AML-193 (cell line): ENCODE data around the gene CTBP2.

ENCODE experiments used
- DNase-seq, 2 experiments: peaks; one replicate each; lab custom pipeline; 2025; lab: John Stamatoyannopoulos, UW

The CTBP2 gene

DNA sequence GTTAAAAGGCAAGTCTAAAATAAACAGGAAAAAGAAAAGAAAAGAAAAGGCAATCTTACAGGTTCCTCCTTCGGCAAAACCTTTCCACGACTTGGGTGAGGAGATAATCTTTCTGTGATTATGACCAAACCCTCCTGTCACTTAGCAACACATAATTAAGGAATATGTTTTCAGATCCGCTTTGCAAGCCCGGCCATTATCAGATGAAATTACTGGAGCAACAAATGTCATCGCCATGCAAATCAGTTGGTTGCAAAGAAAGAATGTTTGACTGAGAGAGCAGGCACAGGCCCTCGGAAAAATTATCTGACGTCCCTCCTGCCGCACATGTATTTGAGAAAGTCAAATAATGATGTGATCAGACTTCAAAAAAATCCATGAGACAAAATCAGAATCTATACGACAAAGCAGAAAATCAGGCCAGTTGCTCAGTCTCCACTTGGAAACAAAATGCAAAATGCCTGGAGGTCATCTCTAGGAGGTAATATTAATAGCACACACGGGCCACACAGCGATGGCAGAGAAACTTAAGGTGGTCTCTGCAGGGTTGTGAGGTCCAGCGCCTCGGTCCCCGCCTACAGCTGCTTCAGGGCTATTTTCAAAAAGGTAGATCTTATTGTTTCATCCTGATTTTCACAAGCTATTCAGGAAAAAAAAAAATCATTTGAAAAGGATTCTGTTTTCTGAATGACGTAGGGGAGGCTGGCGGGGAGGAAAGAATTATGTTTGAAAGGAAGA lies 135.7 kb downstream of the CTBP2 start:
- DNase-seq = no peak

DNA sequence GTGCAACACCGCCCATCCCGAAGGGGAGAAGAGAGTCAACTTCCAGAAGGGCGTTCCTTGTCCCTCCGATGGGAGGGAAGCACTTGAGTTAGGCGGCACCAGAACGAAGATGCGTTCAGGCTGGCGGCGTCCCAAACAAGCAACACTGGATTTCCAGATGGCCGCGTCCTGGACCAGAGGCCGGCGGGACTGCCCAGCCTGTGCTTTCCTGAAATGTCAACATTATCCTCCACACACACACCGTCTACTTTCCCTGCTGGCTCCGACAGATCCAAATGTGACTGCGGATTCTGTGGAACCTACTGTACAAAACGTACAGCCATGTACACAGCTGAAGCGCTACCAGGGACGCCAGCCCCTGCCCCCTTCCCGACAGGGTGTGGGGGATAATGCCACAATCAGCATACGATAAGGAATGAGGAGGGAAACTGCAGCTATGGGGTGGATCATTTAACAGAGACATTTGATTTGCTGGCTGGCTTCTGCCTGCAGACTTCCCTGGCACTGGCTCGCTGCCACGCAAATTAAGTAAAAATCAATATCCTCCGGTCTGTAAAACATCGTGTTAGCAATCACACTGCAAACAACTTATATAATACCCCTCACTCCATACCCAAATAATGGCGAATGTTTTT lies 136.4 kb downstream of the CTBP2 start:
- DNase-seq = no peak

DNA sequence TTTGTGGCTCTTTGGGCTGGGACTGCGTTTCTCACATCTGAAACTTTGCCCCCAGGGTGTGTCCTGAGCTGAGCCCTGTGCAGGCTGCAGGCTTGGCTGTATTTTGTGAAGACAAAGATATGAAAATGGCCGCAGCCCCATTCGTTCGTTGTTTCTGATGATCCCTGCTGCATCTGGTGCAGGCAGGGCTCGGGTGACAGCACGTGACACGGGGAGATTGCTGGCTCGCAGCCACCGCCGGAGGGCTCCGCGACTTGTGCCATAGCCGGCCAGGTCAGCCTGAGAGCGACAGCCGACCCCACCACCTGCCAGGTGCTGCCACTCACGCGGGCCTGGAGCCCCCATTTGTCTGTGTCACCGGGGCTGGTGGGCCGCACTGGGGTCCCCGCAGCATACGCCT lies 137.1 kb downstream of the CTBP2 start:
- DNase-seq = no peak

DNA sequence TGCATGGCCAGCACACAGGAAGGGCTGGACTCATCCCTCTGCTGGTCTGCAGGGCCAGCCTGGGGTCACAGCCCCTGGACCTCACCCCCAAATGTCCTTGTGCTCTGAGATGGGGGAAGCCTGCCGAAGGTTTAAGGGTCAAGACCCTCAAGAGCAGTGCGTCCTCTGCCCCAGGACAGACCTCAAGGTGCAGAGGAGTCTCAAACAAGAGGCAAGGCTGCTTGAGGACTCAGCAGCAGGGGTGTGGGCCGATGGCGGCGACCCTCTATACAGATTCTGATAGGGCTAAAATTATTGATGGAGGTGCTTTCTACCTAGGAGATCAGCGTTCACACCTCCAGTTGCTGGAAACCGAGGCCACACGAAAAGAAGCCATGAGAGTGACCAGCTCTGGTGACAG lies 137.7 kb downstream of the CTBP2 start:
- no peak for DNase-seq

DNA sequence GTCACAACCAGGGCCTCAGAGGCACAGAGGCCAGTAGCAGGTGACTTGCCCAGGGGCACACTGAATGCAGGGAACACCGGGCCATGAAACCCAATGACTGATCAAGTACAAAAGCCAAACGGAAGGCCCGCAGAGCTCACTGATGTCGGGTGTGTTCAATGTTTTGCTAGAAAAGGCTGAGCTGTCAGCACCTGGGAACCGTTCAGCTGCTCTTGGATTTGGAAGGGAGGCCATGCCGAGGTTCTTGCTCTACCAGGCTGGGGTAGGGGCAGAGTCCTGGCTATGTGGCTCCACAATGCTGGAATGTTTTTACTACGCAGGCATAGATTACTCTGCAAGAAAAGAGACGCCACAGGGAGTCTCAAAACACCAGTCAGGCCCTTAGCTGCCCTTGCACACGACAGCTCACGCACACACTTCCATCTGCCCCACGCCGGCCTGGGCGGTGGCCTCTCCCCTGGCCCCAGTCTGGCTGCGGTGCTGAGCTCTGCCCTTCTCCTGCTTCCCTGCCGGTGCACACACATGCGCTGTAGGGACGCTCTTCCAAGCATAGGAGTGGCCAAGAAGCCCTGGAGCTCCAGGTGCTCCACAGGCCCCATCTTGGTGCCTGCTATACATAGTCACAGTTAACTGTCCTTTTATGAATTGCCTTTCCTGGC lies 138.5 kb downstream of the CTBP2 start:
- DNase-seq = no peak

DNA sequence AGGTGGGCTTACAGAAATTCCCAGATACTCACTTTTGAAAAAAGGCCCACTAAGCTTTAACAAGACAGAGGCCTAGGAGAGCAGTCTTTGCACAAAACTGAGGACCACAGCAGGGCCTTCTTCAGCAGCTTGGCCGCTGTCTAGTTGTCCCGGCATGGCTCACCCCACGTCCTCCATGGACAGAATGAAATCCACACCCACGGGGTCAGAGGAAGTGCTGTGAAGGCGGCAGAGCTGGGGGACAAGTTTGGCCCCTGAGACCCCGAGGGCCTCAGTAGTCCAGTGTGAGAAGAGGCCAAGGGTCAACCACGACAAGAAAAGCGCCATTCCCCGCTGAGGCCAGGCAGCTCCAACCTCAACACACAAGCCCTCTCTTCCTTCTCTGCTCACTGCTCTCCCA lies 139.5 kb downstream of the CTBP2 start:
- DNase-seq = no peak

DNA sequence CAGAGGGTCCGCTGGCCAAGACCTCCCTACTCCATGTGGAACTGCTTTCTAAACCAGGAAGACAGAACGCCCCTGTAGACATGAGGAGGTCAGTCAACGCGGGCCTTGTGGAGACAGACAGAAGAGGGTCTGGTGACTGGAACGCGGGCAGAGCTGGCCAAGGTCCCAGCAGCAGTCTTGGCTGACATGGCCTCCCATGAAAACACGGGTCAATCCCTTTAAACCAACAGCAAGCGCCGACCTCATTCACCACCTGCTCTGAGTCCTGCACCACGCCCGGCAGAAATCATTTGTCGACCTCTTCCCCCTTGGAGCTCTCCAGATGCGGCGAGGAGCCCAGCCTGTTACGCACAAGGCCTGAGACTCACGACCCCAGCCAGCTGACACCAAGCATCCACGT lies 140.0 kb downstream of the CTBP2 start:
- no peak for DNase-seq

DNA sequence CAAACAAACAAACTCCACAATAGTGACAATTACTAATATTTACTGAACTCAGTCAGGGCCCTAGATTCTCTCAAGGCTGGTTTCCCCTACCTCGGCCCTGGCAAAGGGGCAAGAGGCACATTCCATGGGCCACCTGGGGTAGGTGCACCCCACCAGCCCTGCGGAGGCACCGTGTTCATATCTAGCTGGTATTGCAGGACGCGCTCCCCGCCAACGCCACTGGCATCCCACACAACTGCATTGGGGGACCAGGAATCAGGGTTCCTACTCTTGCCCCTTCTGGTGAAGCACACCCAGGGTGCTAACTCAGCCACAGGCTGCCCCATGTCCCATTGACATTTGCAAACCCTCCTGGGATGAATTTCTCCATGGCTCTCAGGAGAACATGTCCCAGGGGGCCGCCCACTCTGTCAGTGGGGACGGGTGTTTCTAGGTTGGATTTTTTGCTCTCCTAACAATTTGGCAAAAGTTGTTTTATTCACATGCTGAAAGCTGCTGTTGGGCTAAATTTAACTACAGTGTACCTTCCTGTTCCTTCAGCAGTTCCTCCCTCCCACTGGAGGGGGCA lies 141.7 kb downstream of the CTBP2 start:
- no peak for DNase-seq

DNA sequence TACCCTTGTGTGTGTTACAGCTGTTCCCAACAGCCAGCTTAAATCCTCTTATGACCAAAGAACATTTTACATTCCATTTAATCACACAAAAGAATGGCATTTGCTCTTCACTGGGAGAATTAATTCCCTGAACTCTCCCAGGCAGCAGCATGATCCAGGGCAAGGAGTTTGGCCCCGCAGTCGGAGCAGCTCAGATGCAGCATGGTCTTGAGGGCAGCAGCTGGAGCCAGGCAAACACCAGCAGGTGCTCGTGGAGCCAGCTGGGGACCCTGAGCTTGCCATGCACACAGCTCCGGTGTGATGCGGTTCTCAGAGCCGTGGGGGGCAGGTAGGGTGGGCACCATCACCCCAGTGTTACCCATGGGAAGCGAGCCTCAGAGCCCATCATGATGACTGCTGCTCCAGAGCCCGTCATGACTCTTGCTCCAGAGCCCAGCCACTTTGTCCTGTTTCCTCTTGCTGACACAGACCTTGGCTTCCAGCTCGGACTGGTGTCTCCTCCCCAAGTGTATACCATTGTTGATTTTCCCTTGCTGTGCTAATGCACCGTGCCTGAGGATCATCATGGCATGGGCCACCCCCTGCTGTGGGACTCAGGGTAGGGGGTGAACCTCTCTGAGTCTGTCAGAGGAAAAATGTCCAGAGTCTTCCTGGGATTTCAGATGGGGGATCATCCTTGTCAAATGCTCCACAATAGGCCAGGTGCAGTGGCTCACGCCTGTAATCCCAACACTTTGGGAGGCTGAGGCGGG lies 142.6 kb downstream of the CTBP2 start:
- no peak for DNase-seq

DNA sequence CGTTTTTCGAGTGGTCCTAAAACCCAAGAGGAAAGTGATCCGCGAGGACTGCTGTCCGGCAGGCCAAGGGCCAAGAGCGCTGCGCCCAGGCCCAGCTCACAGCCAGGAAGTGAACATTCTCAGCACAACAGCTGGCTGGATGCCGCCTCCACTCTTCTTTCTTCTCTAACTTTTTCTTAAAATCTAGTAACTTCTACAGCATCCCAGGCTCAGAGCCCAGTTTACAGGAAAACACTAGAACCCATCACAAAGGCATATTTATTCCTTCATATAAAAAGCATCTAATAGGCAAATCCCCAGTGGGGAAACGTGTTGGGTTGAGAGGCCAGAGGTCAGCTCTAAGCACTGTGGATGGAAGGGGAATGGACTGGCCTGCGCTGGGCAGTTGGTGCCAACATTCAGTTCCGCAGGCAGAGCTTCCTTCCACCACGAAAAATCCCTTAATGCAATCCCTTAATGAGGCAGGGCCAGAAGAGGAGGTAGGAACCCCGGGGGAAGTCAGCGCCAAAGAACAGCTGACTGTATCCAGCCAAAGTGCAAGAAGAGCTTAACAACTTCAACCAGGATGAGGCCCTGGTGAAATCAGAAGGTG lies 143.7 kb downstream of the CTBP2 start:
- no peak for DNase-seq

DNA sequence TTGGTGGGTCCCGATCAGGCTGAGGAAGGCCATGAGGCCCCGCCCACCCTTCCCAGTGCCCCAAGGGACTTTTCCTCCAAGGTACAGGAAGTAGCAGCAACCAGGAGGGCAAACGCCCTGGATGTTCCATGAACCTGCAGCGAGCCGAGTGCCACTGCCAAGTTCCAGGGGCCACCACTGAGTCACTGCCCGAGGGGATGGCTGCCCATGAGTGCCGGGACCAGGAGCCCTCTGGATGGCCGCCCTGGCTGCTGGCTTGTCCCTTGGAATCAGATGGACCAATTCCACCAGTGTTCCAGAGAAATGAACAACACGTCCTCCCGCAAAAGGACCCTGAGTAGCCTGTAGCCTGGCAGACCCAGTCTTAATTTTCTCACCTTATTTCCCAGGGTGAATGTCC lies 144.2 kb downstream of the CTBP2 start:
- DNase-seq = no peak

DNA sequence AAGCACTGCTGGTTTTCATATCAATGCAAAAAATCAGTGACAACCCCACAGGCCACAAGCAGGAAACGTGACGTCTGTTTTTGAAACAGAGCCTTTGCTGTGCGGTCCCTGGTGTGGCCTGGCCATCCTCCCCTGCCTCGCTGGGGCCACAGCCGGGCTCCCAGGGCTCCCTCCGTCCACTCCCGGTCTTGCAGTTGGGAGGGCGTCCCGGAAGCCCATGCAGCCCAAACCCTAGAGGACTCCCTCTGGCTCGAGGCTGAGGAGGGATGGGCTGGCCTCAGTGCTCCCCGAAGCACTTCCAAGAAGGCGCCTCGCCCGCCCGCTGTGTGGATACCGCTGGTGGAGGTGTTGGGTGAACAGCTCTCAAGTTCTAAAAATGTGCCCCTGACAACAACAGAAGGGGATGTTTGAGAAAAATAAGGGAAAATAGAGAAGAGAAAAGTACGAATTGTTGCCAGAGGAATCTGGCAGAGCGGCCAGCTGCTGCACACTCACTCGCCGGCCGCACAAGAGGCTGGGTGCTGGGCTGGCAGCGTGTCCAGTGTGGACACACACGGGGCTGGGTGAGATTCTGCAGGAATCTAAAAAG lies 144.9 kb downstream of the CTBP2 start:
- no peak for DNase-seq

DNA sequence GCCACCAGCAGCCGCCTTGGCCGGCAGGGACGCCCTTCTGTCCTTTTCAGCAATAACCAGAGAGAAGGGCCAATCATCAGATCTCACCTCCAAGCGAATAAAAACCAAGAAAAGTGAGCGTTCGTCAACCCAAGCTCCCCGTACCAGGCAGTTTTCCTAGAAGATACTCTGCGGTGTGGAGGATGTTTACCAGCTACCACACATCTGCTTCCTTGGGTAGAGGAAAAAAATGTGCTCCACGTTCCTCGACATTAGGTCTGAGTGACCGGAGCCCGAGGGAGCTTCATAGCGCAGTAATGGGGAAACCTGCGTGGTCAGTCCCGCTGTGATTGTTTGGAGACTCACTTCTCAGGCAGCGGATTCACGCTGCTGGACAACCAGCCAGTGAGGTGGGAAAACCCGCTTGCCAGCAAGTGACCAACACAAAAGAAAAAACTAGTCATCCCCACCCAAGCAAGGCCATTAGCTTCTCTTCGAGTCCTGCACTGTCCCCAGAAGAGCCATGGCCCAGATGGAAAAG lies 145.5 kb downstream of the CTBP2 start:
- no peak for DNase-seq

DNA sequence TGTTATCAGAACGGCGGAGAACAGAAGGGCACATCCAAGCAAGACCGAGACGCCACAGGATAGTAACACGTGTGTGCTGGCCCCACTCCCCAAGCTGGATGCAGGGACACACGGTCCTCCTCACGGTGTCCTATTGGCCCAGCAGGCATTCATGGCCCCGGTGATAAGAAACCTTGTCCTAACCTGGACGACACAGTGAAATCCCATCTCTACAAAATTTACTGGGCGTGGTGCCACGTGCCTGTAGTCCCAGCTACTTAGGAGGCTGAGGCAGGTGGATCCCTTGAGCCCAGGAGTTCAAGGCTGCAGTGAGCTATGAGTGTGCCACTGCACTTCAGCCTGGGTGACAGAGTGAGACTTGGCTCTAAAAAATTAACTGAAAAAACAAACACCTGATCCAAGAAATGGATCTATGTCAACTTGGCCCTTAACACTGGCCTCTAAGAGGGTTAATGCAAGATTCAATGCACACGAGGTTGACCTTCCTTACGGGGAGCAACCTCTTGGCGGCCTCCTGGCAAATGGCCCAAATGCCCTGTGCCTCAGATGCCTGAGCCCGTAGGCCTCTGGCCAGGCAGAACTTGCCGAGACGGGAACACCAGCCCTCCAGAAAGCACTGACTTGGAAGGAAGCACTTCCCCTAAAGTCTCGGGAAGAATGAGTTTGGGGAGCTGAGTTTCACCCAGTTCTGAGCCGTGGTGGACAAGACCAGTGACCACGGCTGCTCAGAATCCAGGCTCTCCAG lies 146.1 kb downstream of the CTBP2 start:
- no peak for DNase-seq

DNA sequence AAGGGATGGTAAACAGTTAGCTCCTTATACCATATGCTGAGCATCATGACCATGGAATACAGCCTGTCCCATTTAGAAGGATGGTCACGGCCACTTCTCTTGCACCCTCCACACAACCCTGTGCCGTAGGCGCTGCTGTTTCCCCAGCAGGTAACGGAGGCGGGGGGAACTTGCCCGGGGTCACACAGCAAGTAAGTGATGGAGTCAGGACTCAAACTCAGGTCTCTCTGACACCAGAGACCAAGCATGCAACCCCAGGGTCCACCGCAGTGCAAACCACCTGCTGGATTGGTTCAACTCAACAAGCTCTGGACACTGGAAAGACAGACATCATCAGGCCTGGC lies 146.9 kb downstream of the CTBP2 start:
- no peak for DNase-seq

DNA sequence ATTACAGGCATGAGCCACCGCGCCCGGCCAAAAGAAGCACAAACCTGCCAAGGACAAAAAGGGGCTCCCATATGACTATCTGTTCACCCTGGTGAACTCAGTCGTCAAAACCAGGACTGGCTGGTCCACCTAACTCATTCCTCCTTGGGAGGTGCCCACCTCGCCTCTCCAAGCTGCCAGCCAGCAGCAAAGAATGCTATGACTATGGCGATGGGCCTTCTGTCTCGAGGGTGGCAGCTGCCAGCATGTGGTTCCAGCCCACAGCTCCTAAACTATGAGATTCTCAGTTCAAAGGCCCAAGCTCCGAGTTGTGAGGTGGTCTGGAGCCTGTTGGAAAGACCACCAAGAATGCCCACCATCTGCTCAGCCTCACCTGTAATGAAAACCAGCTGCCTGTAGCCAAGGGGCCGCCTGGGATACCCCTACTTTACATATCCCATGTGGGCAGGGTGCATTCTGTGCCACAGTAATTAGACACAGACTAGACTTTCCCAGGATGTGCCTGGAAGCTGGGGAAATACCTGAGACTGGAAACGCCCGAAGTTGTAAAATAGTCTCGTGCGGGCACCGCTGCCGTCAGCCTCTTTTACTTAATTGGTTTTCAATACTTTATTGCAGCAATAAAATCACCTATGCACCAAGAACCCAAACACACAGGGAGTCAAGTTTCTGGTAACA lies 147.4 kb downstream of the CTBP2 start:
- no peak for DNase-seq

DNA sequence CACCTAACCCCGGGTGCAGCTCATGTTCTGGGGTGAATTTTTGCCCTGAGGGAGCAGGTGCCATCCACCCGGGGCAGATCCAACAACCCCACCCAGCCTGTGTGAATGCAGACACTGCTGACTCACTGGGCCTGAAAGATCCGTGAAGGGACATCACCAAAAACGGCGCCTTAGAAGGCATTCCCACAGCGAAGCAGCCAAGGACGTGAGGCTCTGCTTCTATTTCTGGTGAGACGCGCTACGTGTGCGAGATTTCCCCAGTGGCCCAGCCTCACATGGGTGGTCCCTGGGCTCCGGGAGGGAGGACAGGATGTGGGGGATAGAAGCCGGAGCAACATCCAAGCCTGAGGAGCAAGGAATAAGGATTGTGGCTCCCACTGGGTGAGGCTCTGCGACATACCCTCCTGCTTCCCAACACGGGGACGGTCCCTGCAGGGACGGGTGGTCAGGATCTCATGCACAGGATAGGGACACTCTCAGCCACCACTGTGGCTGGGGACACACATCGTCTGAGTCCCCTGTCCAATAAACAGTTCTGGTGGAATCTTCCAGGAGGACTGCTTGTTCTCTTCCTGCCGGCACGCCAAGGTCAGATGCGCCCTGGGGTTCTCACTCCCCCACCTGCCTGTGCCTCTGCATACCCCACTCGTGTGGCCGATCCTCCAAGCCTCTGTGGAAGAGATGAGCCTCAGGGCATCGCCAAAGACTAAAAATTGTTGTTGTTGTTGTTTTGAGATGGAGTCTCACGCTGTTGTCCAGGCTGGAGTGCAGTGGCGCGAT lies 148.2 kb downstream of the CTBP2 start:
- no peak for DNase-seq

DNA sequence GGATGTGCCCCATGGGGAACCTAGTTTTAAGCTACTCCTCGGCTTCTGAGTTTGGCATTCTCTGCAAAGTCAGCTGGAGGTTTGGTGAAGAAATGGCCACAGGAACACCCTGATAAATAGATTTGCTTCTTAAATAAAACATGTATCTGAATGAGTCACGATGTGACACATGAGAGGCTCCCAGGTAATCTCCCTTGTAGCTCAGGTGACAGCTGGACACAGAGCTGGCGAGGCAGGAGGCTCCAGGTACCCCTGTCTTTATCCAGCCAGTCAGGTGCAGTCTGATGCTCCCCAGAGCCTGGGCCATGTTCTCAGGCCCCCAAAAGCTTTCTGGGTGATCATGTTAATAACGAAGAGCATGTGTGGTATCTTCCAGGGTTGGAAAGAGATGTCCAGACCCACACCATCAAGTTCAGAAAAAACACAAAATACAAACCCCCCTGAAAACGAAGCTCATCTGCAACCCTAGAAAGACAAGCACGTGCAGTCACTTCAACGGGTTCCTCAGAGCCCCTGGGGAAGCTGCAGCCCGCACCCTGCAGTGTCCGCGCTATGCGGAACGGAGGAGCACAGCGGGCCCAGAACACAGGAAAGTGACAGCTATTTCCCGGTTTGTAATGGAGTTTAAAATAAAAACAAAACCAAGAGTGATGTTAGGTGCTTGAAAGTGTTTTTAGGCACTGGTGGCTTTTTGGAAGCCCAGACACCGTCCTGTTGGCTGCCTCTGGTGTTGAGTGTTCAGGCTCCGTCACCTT lies 149.0 kb downstream of the CTBP2 start:
- no peak for DNase-seq

DNA sequence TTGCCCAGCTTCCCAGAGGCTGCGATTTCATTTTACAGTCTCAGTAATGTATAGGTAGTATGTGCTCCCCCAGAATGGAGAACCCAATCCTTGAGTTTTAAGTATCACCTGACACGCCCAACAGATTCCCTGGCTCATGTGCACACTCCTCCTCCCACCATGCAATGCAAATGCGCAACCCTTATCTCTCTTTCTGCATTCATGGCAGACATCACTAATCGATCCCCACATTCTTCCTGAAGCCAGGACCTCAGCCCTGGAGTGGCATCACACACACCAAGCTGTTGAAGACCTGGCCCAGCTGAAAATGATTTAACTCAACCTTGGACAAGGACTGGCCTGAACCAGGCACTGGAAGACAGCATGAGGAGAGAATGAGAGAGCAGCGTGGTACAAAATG lies 150.0 kb downstream of the CTBP2 start:
- DNase-seq = no peak
